ENCODE data around the gene TSPO.

Gene TSPO

GRCh38 chr22:43159484-43160178 is 8.3 kb downstream of the TSPO start:
- no peak for DNase-seq (ENCODE audit: low read depth)

GRCh38 chr22:43160497-43161126 is 9.3 kb downstream of the TSPO start:
- DNase-seq (ENCODE audit: low read depth): no peak

- no peak for DNase-seq (ENCODE audit: low read depth)
These were observed 11.2 kb downstream of the TSPO start for GRCh38 chr22:43162412-43163150.

- no peak for DNase-seq (ENCODE audit: low read depth)
These were observed 12.0 kb downstream of the TSPO start for GRCh38 chr22:43163241-43163795.

GRCh38 chr22:43164636-43165035 is 13.3 kb downstream of the TSPO start:
- no peak for DNase-seq (ENCODE audit: low read depth)

GRCh38 chr22:43166132-43166930 is 15.0 kb downstream of the TSPO start:
- DNase-seq (ENCODE audit: low read depth): no peak

- DNase-seq (ENCODE audit: low read depth): no peak
These were observed 15.7 kb downstream of the TSPO start for GRCh38 chr22:43167001-43167589.

- no peak for DNase-seq (ENCODE audit: low read depth)
These were observed 17.3 kb downstream of the TSPO start for GRCh38 chr22:43168471-43169309.

- no peak for DNase-seq (ENCODE audit: low read depth)
These were observed 18.2 kb downstream of the TSPO start for GRCh38 chr22:43169310-43170130.

GRCh38 chr22:43170131-43170480 is 18.7 kb downstream of the TSPO start:
- no peak for DNase-seq (ENCODE audit: low read depth)

- DNase-seq (ENCODE audit: low read depth): no peak
These were observed 19.7 kb downstream of the TSPO start for GRCh38 chr22:43171019-43171491.

- no peak for DNase-seq (ENCODE audit: low read depth)
These were observed 20.2 kb downstream of the TSPO start for GRCh38 chr22:43171607-43172006.

GRCh38 chr22:43172191-43172590 is 20.8 kb downstream of the TSPO start:
- DNase-seq (ENCODE audit: low read depth): no peak

- no peak for DNase-seq (ENCODE audit: low read depth)
These were observed 22.2 kb downstream of the TSPO start for GRCh38 chr22:43173566-43173965.

GRCh38 chr22:43173976-43174720 is 22.8 kb downstream of the TSPO start:
- DNase-seq (ENCODE audit: low read depth): no peak

GRCh38 chr22:43174941-43175531 is 23.7 kb downstream of the TSPO start:
- no peak for DNase-seq (ENCODE audit: low read depth)

GRCh38 chr22:43176090-43176489 is 24.7 kb downstream of the TSPO start:
- no peak for DNase-seq (ENCODE audit: low read depth)

GRCh38 chr22:43177479-43177878 is 26.1 kb downstream of the TSPO start:
- DNase-seq (ENCODE audit: low read depth): no peak

All from activated T-cell treated with anti-CD3 and anti-CD28 coated beads for 48 hours (primary cell).